Keratinocyte (primary cell): Measurements from ENCODE around the gene TNP1. TPM values are rescaled to one million over a fixed set of nuclear protein-coding genes. Genes with fewer than 3 reads are reported as not detected.

Experiments
- DNase-seq: peaks from one replicate; pipeline ENCODE4 v3.0.0-alpha.2; 2011; ENCODE audit warnings: low read depth, missing footprints, low spot score
- FAIRE-seq: peaks from 2 replicates; lab custom pipeline; 2011; peaks lifted over from hg19 to GRCh38; lab: Jason Lieb, UNC
- H2AFZ ChIP-seq: 2 replicates; pipeline ENCODE4 v1.6.0; 2012; ENCODE audit warnings: low read length, control low read depth, inconsistent platforms; ENCODE audit not compliant: control insufficient read depth
- H3K27ac ChIP-seq: 2 replicates; pipeline ENCODE4 v1.5.1; 2011; ENCODE audit warnings: low read length; ENCODE audit not compliant: control insufficient read depth, insufficient read depth
- H3K27me3 ChIP-seq: 3 replicates; pipeline ENCODE4 v1.6.0; 2011; ENCODE audit warnings: low read length; ENCODE audit not compliant: control insufficient read depth, insufficient read depth; ENCODE audit errors: extremely low read depth
- H3K36me3 ChIP-seq, 2 experiments: 2 replicates in 1 of 2; 3 replicates in 1 of 2; pipeline ENCODE4 v1.5.1; 2011; ENCODE audit warnings: low read length in 2 of 2, mild to moderate bottlenecking in 1 of 2; ENCODE audit not compliant: control insufficient read depth in 2 of 2, insufficient read depth in 2 of 2; ENCODE audit errors: extremely low read depth in 1 of 2
- H3K4me1 ChIP-seq: 3 replicates; pipeline ENCODE4 v1.5.1; 2011; ENCODE audit warnings: low read length; ENCODE audit not compliant: control insufficient read depth, insufficient read depth; ENCODE audit errors: extremely low read depth
- H3K4me2 ChIP-seq: 3 replicates; pipeline ENCODE4 v1.6.0; 2011; ENCODE audit warnings: low read depth, low read length; ENCODE audit not compliant: control insufficient read depth, insufficient read depth; ENCODE audit errors: extremely low read depth
- H3K4me3 ChIP-seq, 3 experiments: fragments of 200-600 bp in 1 of 3; sonication (generic) in 1 of 3; 2 replicates in 2 of 3; 3 replicates in 1 of 3; pipeline ENCODE4 v1.5.1; 2011 to 2016; ENCODE audit warnings: low read length in 3 of 3, mild to moderate bottlenecking in 3 of 3, control low read depth in 2 of 3, inconsistent platforms in 1 of 3, low read depth in 1 of 3, mixed read lengths in 1 of 3, mixed run types in 1 of 3, moderate library complexity in 1 of 3; ENCODE audit not compliant: control insufficient read depth in 2 of 3, insufficient read depth in 2 of 3; ENCODE audit errors: extremely low read depth in 1 of 3
- H3K79me2 ChIP-seq: 2 replicates; pipeline ENCODE4 v1.6.0; 2012; ENCODE audit warnings: low read length; ENCODE audit not compliant: control insufficient read depth, insufficient read depth
- H3K9ac ChIP-seq: 3 replicates; pipeline ENCODE4 v1.6.0; 2011; ENCODE audit warnings: low read length; ENCODE audit not compliant: control insufficient read depth, insufficient read depth; ENCODE audit errors: extremely low read depth
- H3K9me1 ChIP-seq: 3 replicates; pipeline ENCODE4 v1.6.0; 2011; ENCODE audit warnings: low read length; ENCODE audit not compliant: control insufficient read depth, insufficient read depth; ENCODE audit errors: extremely low read depth
- H3K9me3 ChIP-seq: 2 replicates; pipeline ENCODE4 v1.5.1; 2012; ENCODE audit warnings: low read depth, low read length; ENCODE audit not compliant: control insufficient read depth
- H4K20me1 ChIP-seq: 3 replicates; pipeline ENCODE4 v1.6.0; 2011; ENCODE audit warnings: low read length; ENCODE audit not compliant: control insufficient read depth, insufficient read depth; ENCODE audit errors: extremely low read depth
- EZH2 ChIP-seq: IDR thresholded peaks from one replicate; pipeline ENCODE4 v1.6.1; 2012; ENCODE audit warnings: inconsistent platforms, mild to moderate bottlenecking, low read length, moderate library complexity
- dilution Hi-C: fragments of 300-500 bp; cut with MboI; formaldehyde crosslinking; loops from one replicate; pipeline ENCODE4 v1.7.0; 2020; ENCODE audit warnings: low sequenced_read_pairs; ENCODE audit not compliant: extremely low pct_ligation_motif_present
- polyA plus RNA-seq, 5 experiments: library from polyadenylated mRNA; depleted of rRNA in 3 of 5; stranded (reverse) in 3 of 5; stranded (forward) in 1 of 5; unstranded in 1 of 5; fragments of >200 nt; gene quantifications; 1 replicate in 1 of 5; 2 replicates in 3 of 5; 3 replicates in 1 of 5; pipeline versions ENCODE4 v1.2.1 to v1.2.3, GENCODE V29; 2011 to 2012; ENCODE audit warnings: missing spikeins in 2 of 5, low read depth in 1 of 5, low replicate concordance in 1 of 5
- TF ChIP-seq, protein P1 (sequence below), 3 experiments: IDR thresholded peaks in 1 of 3; conservative IDR thresholded peaks in 1 of 3; optimal IDR thresholded peaks in 1 of 3; 2 replicates in 2 of 3; 3 replicates in 1 of 3; pipeline versions ENCODE3 to v1.5.1; 2011; ENCODE audit warnings: low read length in 3 of 3, mild to moderate bottlenecking in 3 of 3, moderate library complexity in 2 of 3, control low read depth in 1 of 3, inconsistent platforms in 1 of 3; ENCODE audit not compliant: insufficient read depth in 2 of 3; ENCODE audit errors: extremely low read depth in 1 of 3

TNP1 gene
- polyA plus RNA-seq, 1 donor (not counting 4 experiments of a cell fraction or from before 2014, with no cell fraction given) = not detected

DNA sequence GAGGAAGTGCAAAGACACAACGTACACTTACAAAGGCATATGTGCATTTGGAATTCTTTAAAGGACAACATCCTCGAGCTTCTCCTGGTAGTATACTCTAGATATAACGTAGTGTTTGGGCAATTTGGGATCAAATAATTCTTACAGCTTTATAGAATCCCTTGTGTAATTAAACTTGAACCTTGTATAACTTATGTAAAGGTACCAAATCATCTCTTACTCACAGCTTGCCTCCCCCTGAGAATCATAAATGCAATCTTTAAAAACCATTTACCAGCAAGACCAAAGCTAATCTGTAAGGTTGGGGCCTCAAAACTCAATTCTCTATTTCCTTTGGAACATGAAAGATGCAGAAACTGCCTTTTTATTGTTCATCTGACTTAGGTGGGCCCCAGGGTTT, 12.2 kb upstream of the TNP1 start:
- H3K79me2 ChIP-seq = no peaks in the 10 kb centered on the region
- peaks cover 6% of the 10 kb centered on the region for H3K27me3 ChIP-seq
- no peak overlapping the region for H3K27ac ChIP-seq
- no peak overlapping the region for H3K4me3 ChIP-seq
- no peaks in the 10 kb centered on the region for H3K36me3 ChIP-seq
- TF ChIP-seq, protein P1, sequence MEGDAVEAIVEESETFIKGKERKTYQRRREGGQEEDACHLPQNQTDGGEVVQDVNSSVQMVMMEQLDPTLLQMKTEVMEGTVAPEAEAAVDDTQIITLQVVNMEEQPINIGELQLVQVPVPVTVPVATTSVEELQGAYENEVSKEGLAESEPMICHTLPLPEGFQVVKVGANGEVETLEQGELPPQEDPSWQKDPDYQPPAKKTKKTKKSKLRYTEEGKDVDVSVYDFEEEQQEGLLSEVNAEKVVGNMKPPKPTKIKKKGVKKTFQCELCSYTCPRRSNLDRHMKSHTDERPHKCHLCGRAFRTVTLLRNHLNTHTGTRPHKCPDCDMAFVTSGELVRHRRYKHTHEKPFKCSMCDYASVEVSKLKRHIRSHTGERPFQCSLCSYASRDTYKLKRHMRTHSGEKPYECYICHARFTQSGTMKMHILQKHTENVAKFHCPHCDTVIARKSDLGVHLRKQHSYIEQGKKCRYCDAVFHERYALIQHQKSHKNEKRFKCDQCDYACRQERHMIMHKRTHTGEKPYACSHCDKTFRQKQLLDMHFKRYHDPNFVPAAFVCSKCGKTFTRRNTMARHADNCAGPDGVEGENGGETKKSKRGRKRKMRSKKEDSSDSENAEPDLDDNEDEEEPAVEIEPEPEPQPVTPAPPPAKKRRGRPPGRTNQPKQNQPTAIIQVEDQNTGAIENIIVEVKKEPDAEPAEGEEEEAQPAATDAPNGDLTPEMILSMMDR (optimal IDR thresholded peaks at IDR 0.05 in 1 of 3, IDR thresholded peaks at IDR 0.05 in 1 of 3, conservative IDR thresholded peaks at IDR 0.05 in 1 of 3; ENCODE audit: extremely low read depth in 1 of 3, insufficient read depth in 2 of 3, low read length in 3 of 3) = no peak
- H3K9me1 ChIP-seq = no peaks in the 10 kb centered on the region
- H4K20me1 ChIP-seq = no peaks in the 10 kb centered on the region
- H3K4me2 ChIP-seq = no peak overlapping the region
- H3K4me1 ChIP-seq = no peaks in the 10 kb centered on the region
- DNase-seq (no peak), FAIRE-seq (no peak)
- no peaks in the 10 kb centered on the region for H3K9me3 ChIP-seq
- H3K9ac ChIP-seq = no peak overlapping the region
- H2AFZ ChIP-seq = no peak overlapping the region
- dilution Hi-C loops = no loop called here

DNA sequence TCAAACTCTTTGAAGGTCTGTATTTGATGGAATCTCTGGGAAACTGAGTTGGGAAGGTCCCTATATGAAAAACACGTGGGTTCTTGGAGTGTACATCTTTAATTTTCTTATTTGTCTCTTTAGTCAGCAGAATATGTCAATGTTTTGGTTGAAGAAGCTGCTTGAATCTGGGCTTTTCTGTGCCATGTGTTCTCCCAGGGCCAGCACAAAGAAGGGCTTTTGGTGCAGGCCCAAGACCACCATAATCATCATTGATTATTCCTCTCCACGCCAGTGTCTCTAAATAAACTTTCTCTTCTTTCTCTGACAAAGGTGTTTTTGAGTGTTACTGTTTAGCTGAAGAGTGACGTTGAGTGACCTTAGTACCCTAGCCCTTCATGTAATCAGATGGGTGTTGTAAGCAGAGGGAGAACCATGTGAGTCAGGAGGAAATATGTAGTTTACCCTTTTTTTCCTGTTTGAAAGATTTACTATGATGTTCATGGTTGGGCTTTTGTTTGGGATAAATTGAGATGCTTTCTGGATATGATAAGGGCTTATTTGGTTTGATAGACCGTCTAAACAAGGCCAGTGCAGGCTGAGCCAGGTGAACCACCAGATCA, 11.6 kb upstream of the TNP1 start:
- dilution Hi-C loops = no loop called here

More for the DNA sequence above, 11.6 kb upstream of the TNP1 start:
- H3K27ac ChIP-seq = no peak overlapping the region
- peaks cover 3% of the 10 kb centered on the region for H3K4me1 ChIP-seq
- FAIRE-seq (no peak), DNase-seq (no peak)
- H3K79me2 ChIP-seq = no peaks in the 10 kb centered on the region
- H2AFZ ChIP-seq = no peak overlapping the region
- TF ChIP-seq, protein P1 (optimal IDR thresholded peaks at IDR 0.05 in 1 of 3, IDR thresholded peaks at IDR 0.05 in 1 of 3, conservative IDR thresholded peaks at IDR 0.05 in 1 of 3; ENCODE audit: extremely low read depth in 1 of 3, insufficient read depth in 2 of 3, low read length in 3 of 3) = no peak
- TF ChIP-seq EZH2 = no peak
- peaks cover 6% of the 10 kb centered on the region for H3K27me3 ChIP-seq
- H4K20me1 ChIP-seq = no peaks in the 10 kb centered on the region
- H3K4me3 ChIP-seq = no peak overlapping the region
- no peaks in the 10 kb centered on the region for H3K9me1 ChIP-seq
- no peaks in the 10 kb centered on the region for H3K36me3 ChIP-seq
- no peak overlapping the region for H3K9ac ChIP-seq
- no peak overlapping the region for H3K4me2 ChIP-seq
- H3K9me3 ChIP-seq = no peaks in the 10 kb centered on the region
